Common myeloid progenitor, CD34-positive (primary cell): ENCODE results near the gene EID2.

ENCODE experiments used
- CTCF ChIA-PET: fragments of 350-600 bp; sonication (Branson Sonifier 250); formaldehyde crosslinking; loops from one replicate; lab custom pipeline; 2021; ENCODE audit warnings: antibody characterized with exemption; lab: Charles Lee
- POLR2A ChIA-PET: fragments of 350-600 bp; sonication (Branson Sonifier 250); formaldehyde crosslinking; loops from one replicate; lab custom pipeline; 2021; ENCODE audit warnings: antibody characterized with exemption; lab: Charles Lee
- DNase-seq, 3 donors: peaks; one replicate each; pipeline versions ENCODE4 v3.0.0 to v3.0.0-alpha.2; 2013
- H3K27ac ChIP-seq, 2 experiments: 1 replicate in 1 of 2; 2 replicates in 1 of 2; pipeline ENCODE4 v1.7.0; 2013; ENCODE audit warnings: inconsistent platforms in 2 of 2, low read length in 2 of 2, mild to moderate bottlenecking in 2 of 2, low read depth in 1 of 2, moderate library complexity in 1 of 2; ENCODE audit not compliant: severe bottlenecking in 2 of 2, insufficient read depth in 1 of 2, poor library complexity in 1 of 2
- H3K27me3 ChIP-seq, 5 experiments: replicated peaks in 2 of 5; 1 replicate in 3 of 5; 2 replicates in 2 of 5; pipeline versions ENCODE4 v1.6.1 to v1.7.0; 2013; ENCODE audit warnings: low read length in 4 of 5, mild to moderate bottlenecking in 2 of 5, moderate library complexity in 2 of 5, inconsistent platforms in 1 of 5; ENCODE audit not compliant: insufficient read depth in 5 of 5, control insufficient read depth in 4 of 5
- H3K36me3 ChIP-seq, 4 experiments: 1 replicate in 2 of 4; 2 replicates in 2 of 4; pipeline versions ENCODE4 v1.6.1 to v1.7.0; 2013; ENCODE audit warnings: low read length in 3 of 4, control low read depth in 1 of 4, mild to moderate bottlenecking in 1 of 4; ENCODE audit not compliant: control insufficient read depth in 4 of 4, insufficient read depth in 4 of 4
- H3K4me1 ChIP-seq, 4 experiments: 1 replicate in 3 of 4; 2 replicates in 1 of 4; pipeline versions ENCODE4 v1.6.1 to v1.7.1; 2013; ENCODE audit warnings: low read length in 3 of 4, mild to moderate bottlenecking in 3 of 4, control low read depth in 1 of 4, inconsistent platforms in 1 of 4, moderate library complexity in 1 of 4; ENCODE audit not compliant: control insufficient read depth in 4 of 4, insufficient read depth in 4 of 4; ENCODE audit errors: control extremely low read depth in 1 of 4
- H3K4me3 ChIP-seq, 7 experiments: 1 replicate in 4 of 7; 2 replicates in 3 of 7; pipeline versions ENCODE4 v1.5.1 to v1.7.0; 2013; ENCODE audit warnings: mild to moderate bottlenecking in 7 of 7, low read length in 6 of 7, moderate library complexity in 6 of 7, inconsistent platforms in 2 of 7, low read depth in 2 of 7, control low read depth in 1 of 7; ENCODE audit not compliant: insufficient read depth in 4 of 7, control insufficient read depth in 1 of 7; ENCODE audit errors: extremely low read depth in 1 of 7
- H3K9me3 ChIP-seq, 5 experiments: 1 replicate in 4 of 5; 2 replicates in 1 of 5; pipeline versions ENCODE4 v1.6.1 to v1.7.1; 2013; ENCODE audit warnings: low read length in 4 of 5, mild to moderate bottlenecking in 2 of 5, inconsistent platforms in 1 of 5, low read depth in 1 of 5, moderate library complexity in 1 of 5; ENCODE audit not compliant: control insufficient read depth in 4 of 5, insufficient read depth in 2 of 5; ENCODE audit errors: control extremely low read depth in 1 of 5
- WGBS: methylation state at CpG from one replicate; pipeline ENCODE4 v1.1.5; 2013; ENCODE audit not compliant: insufficient coverage; 5-methylcytosine and 5-hydroxymethylcytosine counted together

EID2 gene

GRCh38 chr19:39506944-39507714 lies 32.8 kb downstream of the EID2 start:
- no peak overlapping the region for H3K27ac ChIP-seq
- ChIA-PET CTCF (interaction anchor here (0.9 to 1.1 kb wide), 2 partner anchors 9 to 15 kb away, joined by 3 read pairs; partner anchors contain the start of gene DLL3), POLR2A (interaction anchor here (0.8 kb wide), 1 partner anchor 12 kb away, joined by 3 read pairs; no protein-coding TSS in a partner anchor)
- peaks cover 0 to 4% (median 0%) of the 10 kb centered on the region in 5 experiments for H3K9me3 ChIP-seq
- peak; percentile 59 to 80 (median 73) for DNase-seq
- no peaks in the 10 kb centered on the region for H3K36me3 ChIP-seq
- H3K4me3 ChIP-seq, result peak overlapping the region in 5 of 7 experiments; percentile 43 to 66 (median 61)
- 3% methylated on average over 95 of the region's 96 CpGs for WGBS
- peaks cover 5 to 75% (median 22%) of the 10 kb centered on the region in 5 experiments for H3K27me3 ChIP-seq
- peaks cover 0 to 16% (median 7%) of the 10 kb centered on the region in 4 experiments for H3K4me1 ChIP-seq

- WGBS, result 67% methylated on average over 7 of the region's 7 CpGs
- Histone ChIP-seq H3K36me3 (no peaks in the 10 kb centered on the region), H3K27me3 (peaks cover 5 to 75% (median 22%) of the 10 kb centered on the region in 5 experiments), H3K27ac (no peak overlapping the region), H3K9me3 (peaks cover 0 to 4% (median 0%) of the 10 kb centered on the region in 5 experiments), H3K4me1 (peaks cover 0 to 16% (median 7%) of the 10 kb centered on the region in 4 experiments), H3K4me3 (peak overlapping the region in 3 of 7 experiments; percentile 51 to 66 (median 64))
- POLR2A ChIA-PET, result no interaction called here
- DNase-seq, result no peak
- CTCF ChIA-PET, result no interaction called here
Observed at GRCh38 chr19:39506598-39506943, 33.4 kb downstream of the EID2 start.

GRCh38 chr19:39502640-39503417 lies 37.1 kb downstream of the EID2 start:
- 21% methylated on average over 52 of the region's 69 CpGs for WGBS
- peaks cover 0 to 31% (median 20%) of the 10 kb centered on the region in 4 experiments for H3K4me1 ChIP-seq
- CTCF ChIA-PET, result interaction anchor here (0.7 to 1.7 kb wide), 8 partner anchors 9 to 89 kb away, joined by 3 to 11 read pairs (median 4); no protein-coding TSS in a partner anchor
- POLR2A ChIA-PET, result no interaction called here
- peak; percentile 88 to 93 (median 93) for DNase-seq
- peaks cover 4 to 96% (median 31%) of the 10 kb centered on the region in 5 experiments for H3K27me3 ChIP-seq
- H3K27ac ChIP-seq, result no peak overlapping the region
- H3K36me3 ChIP-seq, result no peaks in the 10 kb centered on the region
- H3K4me3 ChIP-seq, result no peak overlapping the region
- H3K9me3 ChIP-seq, result peaks cover 0 to 8% (median 0%) of the 10 kb centered on the region in 5 experiments

- 100% methylated on average over 2 of the region's 5 CpGs for WGBS
- Histone ChIP-seq H3K9me3 (peaks cover 0 to 8% (median 0%) of the 10 kb centered on the region in 5 experiments), H3K27me3 (peaks cover 0 to 94% (median 22%) of the 10 kb centered on the region in 5 experiments), H3K36me3 (no peaks in the 10 kb centered on the region), H3K4me3 (no peak overlapping the region), H3K27ac (no peak overlapping the region), H3K4me1 (peaks cover 0 to 23% (median 17%) of the 10 kb centered on the region in 4 experiments)
- ChIA-PET POLR2A (no interaction called here), CTCF (interaction anchor here (1.2 to 1.4 kb wide), 2 partner anchors 27 to 32 kb away, joined by 3 to 5 read pairs; no protein-coding TSS in a partner anchor)
- no peak for DNase-seq
Observed at GRCh38 chr19:39501340-39501739, 38.6 kb downstream of the EID2 start.

- no peak overlapping the region for H3K27ac ChIP-seq
- H3K4me1 ChIP-seq, result peaks cover 0 to 23% (median 17%) of the 10 kb centered on the region in 4 experiments
- no peak for DNase-seq
- no peaks in the 10 kb centered on the region for H3K36me3 ChIP-seq
- 51% methylated on average over 3 of the region's 4 CpGs for WGBS
- H3K4me3 ChIP-seq, result no peak overlapping the region
- ChIA-PET CTCF (interaction anchor here (1.1 to 1.4 kb wide), 3 partner anchors 26 to 33 kb away, joined by 3 to 5 read pairs (median 3); partner anchors contain the start of gene EID2B), POLR2A (no interaction called here)
- H3K9me3 ChIP-seq, result peaks cover 0 to 8% (median 0%) of the 10 kb centered on the region in 5 experiments
- peaks cover 0 to 90% (median 22%) of the 10 kb centered on the region in 5 experiments for H3K27me3 ChIP-seq
Observed at GRCh38 chr19:39500543-39500942, 39.4 kb downstream of the EID2 start.

GRCh38 chr19:39499932-39500331 lies 40.0 kb downstream of the EID2 start:
- DNase-seq, result no peak
- Histone ChIP-seq H3K27ac (no peak overlapping the region), H3K9me3 (peaks cover 0 to 8% (median 0%) of the 10 kb centered on the region in 5 experiments), H3K36me3 (no peaks in the 10 kb centered on the region), H3K4me3 (no peak overlapping the region), H3K4me1 (peaks cover 0 to 23% (median 17%) of the 10 kb centered on the region in 4 experiments), H3K27me3 (peaks cover 0 to 84% (median 22%) of the 10 kb centered on the region in 5 experiments)
- CTCF ChIA-PET, result interaction anchor here (1.1 to 1.2 kb wide), 2 partner anchors 33 to 34 kb away, joined by 3 to 5 read pairs; partner anchors contain the start of gene EID2B
- POLR2A ChIA-PET, result no interaction called here
- WGBS, result 88% methylated on average over 4 of the region's 8 CpGs
